GM20000 (cell line): ENCODE results near the gene MAG.

Source experiments
- DNase-seq: peaks from one replicate; pipeline ENCODE4 v3.0.0; 2012; ENCODE audit warnings: low spot score
- CTCF ChIP-seq: IDR thresholded peaks from 2 replicates; pipeline ENCODE4 v1.5.1; 2012; ENCODE audit warnings: mild to moderate bottlenecking, control low read depth; ENCODE audit errors: extremely low read depth, missing control alignments

Gene MAG

GRCh38 chr19:35288331-35288730 lies 3.6 kb upstream of the MAG start:
- DNase-seq: no peak
- TF ChIP-seq CTCF: no peak

GRCh38 chr19:35288906-35289305 lies 3.1 kb upstream of the MAG start:
- no peak for DNase-seq
- TF ChIP-seq CTCF: no peak

- TF ChIP-seq CTCF: no peak
Measured at GRCh38 chr19:35290381-35291127, 1.4 kb upstream of the MAG start.

GRCh38 chr19:35291259-35291658 lies 702 bp upstream of the MAG start:
- TF ChIP-seq CTCF: no peak
- DNase-seq: no peak

More at GRCh38 chr19:35290381-35291127, 1.4 kb upstream of the MAG start:
- DNase-seq: no peak

GRCh38 chr19:35292421-35293362 lies 731 bp downstream of the MAG start:
- DNase-seq: no peak
- TF ChIP-seq CTCF: no peak

- no peak for DNase-seq
- TF ChIP-seq CTCF: no peak
Measured at GRCh38 chr19:35293363-35293739, 1.4 kb downstream of the MAG start.

- TF ChIP-seq CTCF: no peak
- DNase-seq: no peak
Measured at GRCh38 chr19:35293808-35294207, 1.8 kb downstream of the MAG start.
